HG03097 (cell line): Measurements from ENCODE around the gene ASAH2B.
A peak's percentile ranks its signal among the peaks of the same experiment; 100 is the strongest.
"Not testable (repeated sequence)": the region's sequence is repeated elsewhere in the genome, so short reads cannot be mapped to it uniquely, and the experiment has no call there.

ENCODE experiments used
- ATAC-seq: cut with Tn5 transposase; IDR thresholded peaks from one replicate; pipeline ENCODE4 v1.9.1; 2021; ENCODE audit not compliant: unreplicated experiment, low FRiP score

ASAH2B gene

GRCh38 chr10:50739618-50740292, at the start of gene ASAH2B:
Gene ASAH2B, plus strand, starts transcription at chr10:50739936. Its CDS starts 5,195 bp downstream, at chr10:50745131.
- peak; percentile 67 for ATAC-seq

GRCh38 chr10:50697819-50698218, 41.9 kb upstream of the ASAH2B start:
- not testable (repeated sequence) for ATAC-seq

- ATAC-seq, result not testable (repeated sequence)
Measured at GRCh38 chr10:50701947-50702346, 37.8 kb upstream of the ASAH2B start.

- ATAC-seq, result not testable (repeated sequence)
Measured at GRCh38 chr10:50702997-50703396, 36.7 kb upstream of the ASAH2B start.

GRCh38 chr10:50704436-50705079, 35.2 kb upstream of the ASAH2B start:
- ATAC-seq, result not testable (repeated sequence)

- not testable (repeated sequence) for ATAC-seq
Measured at GRCh38 chr10:50706006-50706405, 33.7 kb upstream of the ASAH2B start.

GRCh38 chr10:50710241-50710640, 29.5 kb upstream of the ASAH2B start:
- ATAC-seq, result not testable (repeated sequence)

GRCh38 chr10:50723812-50724211, 15.9 kb upstream of the ASAH2B start:
- ATAC-seq, result not testable (repeated sequence)

- not testable (repeated sequence) for ATAC-seq
Measured at GRCh38 chr10:50728112-50728511, 11.6 kb upstream of the ASAH2B start.

GRCh38 chr10:50738987-50739617, 634 bp upstream of the ASAH2B start:
- not testable (repeated sequence) for ATAC-seq

- ATAC-seq, result no peak
Measured at GRCh38 chr10:50740293-50740648, 535 bp downstream of the ASAH2B start.

GRCh38 chr10:50742820-50743219, 3.1 kb downstream of the ASAH2B start:
- ATAC-seq, result not testable (repeated sequence)

GRCh38 chr10:50766774-50767513, 27.2 kb downstream of the ASAH2B start:
- ATAC-seq, result not testable (repeated sequence)

GRCh38 chr10:50772042-50772441, 32.3 kb downstream of the ASAH2B start:
- not testable (repeated sequence) for ATAC-seq

- ATAC-seq, result not testable (repeated sequence)
Measured at GRCh38 chr10:50774868-50775267, 35.1 kb downstream of the ASAH2B start.

- ATAC-seq, result not testable (repeated sequence)
Measured at GRCh38 chr10:50780036-50780435, 40.3 kb downstream of the ASAH2B start.

- not testable (repeated sequence) for ATAC-seq
Measured at GRCh38 chr10:50782017-50782416, 42.3 kb downstream of the ASAH2B start.

GRCh38 chr10:50787962-50788361, 48.2 kb downstream of the ASAH2B start:
- not testable (repeated sequence) for ATAC-seq

GRCh38 chr10:50788951-50789945, 49.5 kb downstream of the ASAH2B start:
- ATAC-seq, result no peak

GRCh38 chr10:50794490-50794889, 54.8 kb downstream of the ASAH2B start:
- ATAC-seq, result no peak
